Measurements from ENCODE around the gene UBE2O. TPM values are rescaled to one million over a fixed set of nuclear protein-coding genes. Genes with fewer than 3 reads are reported as not detected.

Gene UBE2O
- polyA plus RNA-seq, 2 donors = 8.1 to 9.2 TPM

GRCh38 chr17:76399175-76400172, 53.5 kb downstream of the UBE2O start:
- Histone ChIP-seq H3K27ac (ENCODE audit: low read depth in 2 of 2, low read length in 1 of 2) (no peak overlapping the region), H3K36me3 (ENCODE audit: control insufficient read depth in 2 of 2, insufficient read depth in 2 of 2, low read length in 1 of 2) (peaks cover 18 to 63% of the 10 kb centered on the region in 2 donors), H3K4me1 (ENCODE audit: control insufficient read depth in 2 of 2, insufficient read depth in 2 of 2, low read length in 1 of 2) (peaks cover 0 to 3% of the 10 kb centered on the region in 2 donors), H3K4me3 (ENCODE audit: low read depth in 1 of 2, low read length in 2 of 2) (no peak overlapping the region), H3K9me3 (ENCODE audit: control insufficient read depth in 2 of 2, insufficient read depth in 1 of 2, low read depth in 1 of 2, low read length in 1 of 2) (no peaks in the 10 kb centered on the region), H3K27me3 (ENCODE audit: control insufficient read depth in 1 of 2, insufficient read depth in 2 of 2, low read length in 2 of 2) (no peaks in the 10 kb centered on the region)
- WGBS, 2 donors = 86 to 90% methylated on average over 33 of the region's 33 CpGs

- Histone ChIP-seq H3K27me3 (ENCODE audit: control insufficient read depth in 1 of 2, insufficient read depth in 2 of 2, low read length in 2 of 2) (no peaks in the 10 kb centered on the region), H3K36me3 (ENCODE audit: control insufficient read depth in 2 of 2, insufficient read depth in 2 of 2, low read length in 1 of 2) (peaks cover 19 to 57% of the 10 kb centered on the region in 2 donors), H3K27ac (ENCODE audit: low read depth in 2 of 2, low read length in 1 of 2) (no peak overlapping the region), H3K9me3 (ENCODE audit: control insufficient read depth in 2 of 2, insufficient read depth in 1 of 2, low read depth in 1 of 2, low read length in 1 of 2) (no peaks in the 10 kb centered on the region), H3K4me1 (ENCODE audit: control insufficient read depth in 2 of 2, insufficient read depth in 2 of 2, low read length in 1 of 2) (peaks cover 0 to 3% of the 10 kb centered on the region in 2 donors), H3K4me3 (ENCODE audit: low read depth in 1 of 2, low read length in 2 of 2) (no peak overlapping the region)
- 81% methylated on average over 20 of the region's 20 CpGs for WGBS, 2 donors
Measured at GRCh38 chr17:76398523-76399174, 54.3 kb downstream of the UBE2O start.

- Histone ChIP-seq H3K27me3 (ENCODE audit: control insufficient read depth in 1 of 2, insufficient read depth in 2 of 2, low read length in 2 of 2) (no peaks in the 10 kb centered on the region), H3K36me3 (ENCODE audit: control insufficient read depth in 2 of 2, insufficient read depth in 2 of 2, low read length in 1 of 2) (peaks cover 24 to 59% of the 10 kb centered on the region in 2 donors), H3K4me3 (ENCODE audit: low read depth in 1 of 2, low read length in 2 of 2) (no peak overlapping the region), H3K27ac (ENCODE audit: low read depth in 2 of 2, low read length in 1 of 2) (no peak overlapping the region), H3K9me3 (ENCODE audit: control insufficient read depth in 2 of 2, insufficient read depth in 1 of 2, low read depth in 1 of 2, low read length in 1 of 2) (no peaks in the 10 kb centered on the region), H3K4me1 (ENCODE audit: control insufficient read depth in 2 of 2, insufficient read depth in 2 of 2, low read length in 1 of 2) (peaks cover 0 to 3% of the 10 kb centered on the region in 2 donors)
- 50 to 54% methylated on average over 16 of the region's 16 CpGs for WGBS, 2 donors
Measured at GRCh38 chr17:76397687-76398522, 55.0 kb downstream of the UBE2O start.

DNA sequence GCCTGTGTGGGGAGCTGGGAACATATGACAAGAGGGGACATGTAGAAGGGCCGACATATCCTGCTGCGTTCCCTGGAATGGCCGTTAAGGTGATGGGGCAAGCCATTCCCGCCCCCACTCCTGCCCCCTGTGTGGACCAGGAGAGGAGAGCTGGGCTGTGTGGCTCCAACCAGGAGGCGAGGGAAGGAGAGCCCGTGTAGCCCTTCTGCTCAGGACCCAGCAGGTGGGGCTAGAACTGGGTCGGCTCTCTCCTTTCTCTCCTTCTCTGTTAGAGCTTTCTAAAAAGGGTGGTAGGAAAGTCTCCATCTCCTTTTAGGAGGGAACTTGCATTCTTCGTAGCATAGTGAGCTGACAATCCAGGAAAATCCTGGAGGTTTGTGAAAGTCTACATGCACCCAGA, 55.8 kb downstream of the UBE2O start:
- H3K4me3 ChIP-seq (ENCODE audit: low read depth in 1 of 2, low read length in 2 of 2) = no peak overlapping the region
- H3K27me3 ChIP-seq (ENCODE audit: control insufficient read depth in 1 of 2, insufficient read depth in 2 of 2, low read length in 2 of 2) = no peaks in the 10 kb centered on the region
- peaks cover 24 to 52% of the 10 kb centered on the region in 2 donors for H3K36me3 ChIP-seq (ENCODE audit: control insufficient read depth in 2 of 2, insufficient read depth in 2 of 2, low read length in 1 of 2)
- H3K27ac ChIP-seq (ENCODE audit: low read depth in 2 of 2, low read length in 1 of 2) = no peak overlapping the region
- H3K4me1 ChIP-seq (ENCODE audit: control insufficient read depth in 2 of 2, insufficient read depth in 2 of 2, low read length in 1 of 2) = peaks cover 0 to 3% of the 10 kb centered on the region in 2 donors
- no peaks in the 10 kb centered on the region for H3K9me3 ChIP-seq (ENCODE audit: control insufficient read depth in 2 of 2, insufficient read depth in 1 of 2, low read depth in 1 of 2, low read length in 1 of 2)
- WGBS, 2 donors = 87 to 91% methylated on average over 8 of the region's 8 CpGs

GRCh38 chr17:76395980-76396379, 57.0 kb downstream of the UBE2O start:
- Histone ChIP-seq H3K9me3 (ENCODE audit: control insufficient read depth in 2 of 2, insufficient read depth in 1 of 2, low read depth in 1 of 2, low read length in 1 of 2) (no peaks in the 10 kb centered on the region), H3K4me3 (ENCODE audit: low read depth in 1 of 2, low read length in 2 of 2) (no peak overlapping the region), H3K36me3 (ENCODE audit: control insufficient read depth in 2 of 2, insufficient read depth in 2 of 2, low read length in 1 of 2) (peaks cover 24 to 50% of the 10 kb centered on the region in 2 donors), H3K27me3 (ENCODE audit: control insufficient read depth in 1 of 2, insufficient read depth in 2 of 2, low read length in 2 of 2) (no peaks in the 10 kb centered on the region), H3K4me1 (ENCODE audit: control insufficient read depth in 2 of 2, insufficient read depth in 2 of 2, low read length in 1 of 2) (peaks cover 0 to 3% of the 10 kb centered on the region in 2 donors), H3K27ac (ENCODE audit: low read depth in 2 of 2, low read length in 1 of 2) (no peak overlapping the region)
- 87 to 89% methylated on average over 15 of the region's 15 CpGs for WGBS, 2 donors

DNA sequence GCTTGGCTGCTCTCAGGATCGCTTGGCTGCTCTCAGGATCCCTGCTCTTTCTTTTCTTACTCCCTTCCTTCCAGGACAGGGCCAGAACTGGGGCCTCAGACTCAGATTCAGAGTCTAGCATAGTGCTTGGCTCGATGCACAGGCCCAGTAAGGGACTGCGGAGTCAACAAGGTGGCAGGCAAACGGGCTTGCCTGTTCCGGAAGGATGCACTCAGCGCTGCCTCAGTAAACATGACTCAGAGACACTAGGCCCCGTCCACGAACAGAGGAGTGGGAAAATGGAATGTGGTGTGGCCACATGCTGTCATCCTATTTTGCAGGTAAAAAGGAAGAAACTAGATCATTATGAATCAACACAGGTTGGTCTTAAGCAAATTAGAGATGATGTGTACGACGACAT, 58.8 kb downstream of the UBE2O start:
- no peak overlapping the region for H3K4me3 ChIP-seq (ENCODE audit: low read depth in 1 of 2, low read length in 2 of 2)
- no peaks in the 10 kb centered on the region for H3K27me3 ChIP-seq (ENCODE audit: control insufficient read depth in 1 of 2, insufficient read depth in 2 of 2, low read length in 2 of 2)
- peaks cover 18 to 32% of the 10 kb centered on the region in 2 donors for H3K36me3 ChIP-seq (ENCODE audit: control insufficient read depth in 2 of 2, insufficient read depth in 2 of 2, low read length in 1 of 2)
- no peaks in the 10 kb centered on the region for H3K9me3 ChIP-seq (ENCODE audit: control insufficient read depth in 2 of 2, insufficient read depth in 1 of 2, low read depth in 1 of 2, low read length in 1 of 2)
- no peak overlapping the region for H3K27ac ChIP-seq (ENCODE audit: low read depth in 2 of 2, low read length in 1 of 2)
- peaks cover 0 to 3% of the 10 kb centered on the region in 2 donors for H3K4me1 ChIP-seq (ENCODE audit: control insufficient read depth in 2 of 2, insufficient read depth in 2 of 2, low read length in 1 of 2)
- WGBS, 2 donors = 69 to 84% methylated on average over 10 of the region's 10 CpGs

- peaks cover 14 to 24% of the 10 kb centered on the region in 2 donors for H3K36me3 ChIP-seq (ENCODE audit: control insufficient read depth in 2 of 2, insufficient read depth in 2 of 2, low read length in 1 of 2)
- H3K4me1 ChIP-seq (ENCODE audit: control insufficient read depth in 2 of 2, insufficient read depth in 2 of 2, low read length in 1 of 2) = peaks cover 0 to 2% of the 10 kb centered on the region in 2 donors
- no peak overlapping the region for H3K4me3 ChIP-seq (ENCODE audit: low read depth in 1 of 2, low read length in 2 of 2)
- H3K9me3 ChIP-seq (ENCODE audit: control insufficient read depth in 2 of 2, insufficient read depth in 1 of 2, low read depth in 1 of 2, low read length in 1 of 2) = no peaks in the 10 kb centered on the region
- H3K27me3 ChIP-seq (ENCODE audit: control insufficient read depth in 1 of 2, insufficient read depth in 2 of 2, low read length in 2 of 2) = no peaks in the 10 kb centered on the region
- no peak overlapping the region for H3K27ac ChIP-seq (ENCODE audit: low read depth in 2 of 2, low read length in 1 of 2)
- 95% methylated on average over 21 of the region's 21 CpGs for WGBS, 2 donors
Measured at GRCh38 chr17:76391200-76391715, 61.7 kb downstream of the UBE2O start.

- peaks cover 5 to 16% of the 10 kb centered on the region in 2 donors for H3K36me3 ChIP-seq (ENCODE audit: control insufficient read depth in 2 of 2, insufficient read depth in 2 of 2, low read length in 1 of 2)
Measured at GRCh38 chr17:76390003-76390421, 62.9 kb downstream of the UBE2O start.

More at GRCh38 chr17:76390003-76390421, 62.9 kb downstream of the UBE2O start:
- 81 to 87% methylated on average over 11 of the region's 11 CpGs for WGBS, 2 donors
- no peak overlapping the region for H3K27ac ChIP-seq (ENCODE audit: low read depth in 2 of 2, low read length in 1 of 2)
- no peaks in the 10 kb centered on the region for H3K9me3 ChIP-seq (ENCODE audit: control insufficient read depth in 2 of 2, insufficient read depth in 1 of 2, low read depth in 1 of 2, low read length in 1 of 2)
- H3K4me3 ChIP-seq (ENCODE audit: low read depth in 1 of 2, low read length in 2 of 2) = no peak overlapping the region
- H3K27me3 ChIP-seq (ENCODE audit: control insufficient read depth in 1 of 2, insufficient read depth in 2 of 2, low read length in 2 of 2) = no peaks in the 10 kb centered on the region
- H3K4me1 ChIP-seq (ENCODE audit: control insufficient read depth in 2 of 2, insufficient read depth in 2 of 2, low read length in 1 of 2) = peaks cover 0 to 10% of the 10 kb centered on the region in 2 donors

Measured in esophagus (tissue), 2 donors.